Measurements from ENCODE around the gene STOX2.

GRCh38 chr4:183986291-183986970 is 81.3 kb downstream of the STOX2 start:
- TF ChIP-seq CTCF (IDR thresholded peaks at IDR 0.05) (no peak), POLR2A (IDR thresholded peaks at IDR 0.05) (no peak)
